GM10266 (cell line): Measurements from ENCODE around the gene KCNA10.

Experiments used
- DNase-seq: peaks from one replicate; pipeline ENCODE4 v3.0.0; 2012; ENCODE audit errors: extremely low spot score
- TF ChIP-seq, protein P1 (sequence below): IDR thresholded peaks from 2 replicates; pipeline ENCODE4 v1.5.1; 2012; ENCODE audit warnings: mild to moderate bottlenecking, low read depth; ENCODE audit not compliant: control insufficient read depth, insufficient read depth; ENCODE audit errors: missing control alignments

Gene KCNA10

GRCh38 chr1:110535985-110536384, 17.0 kb upstream of the KCNA10 start:
- no peak for DNase-seq
- TF ChIP-seq, protein P1, sequence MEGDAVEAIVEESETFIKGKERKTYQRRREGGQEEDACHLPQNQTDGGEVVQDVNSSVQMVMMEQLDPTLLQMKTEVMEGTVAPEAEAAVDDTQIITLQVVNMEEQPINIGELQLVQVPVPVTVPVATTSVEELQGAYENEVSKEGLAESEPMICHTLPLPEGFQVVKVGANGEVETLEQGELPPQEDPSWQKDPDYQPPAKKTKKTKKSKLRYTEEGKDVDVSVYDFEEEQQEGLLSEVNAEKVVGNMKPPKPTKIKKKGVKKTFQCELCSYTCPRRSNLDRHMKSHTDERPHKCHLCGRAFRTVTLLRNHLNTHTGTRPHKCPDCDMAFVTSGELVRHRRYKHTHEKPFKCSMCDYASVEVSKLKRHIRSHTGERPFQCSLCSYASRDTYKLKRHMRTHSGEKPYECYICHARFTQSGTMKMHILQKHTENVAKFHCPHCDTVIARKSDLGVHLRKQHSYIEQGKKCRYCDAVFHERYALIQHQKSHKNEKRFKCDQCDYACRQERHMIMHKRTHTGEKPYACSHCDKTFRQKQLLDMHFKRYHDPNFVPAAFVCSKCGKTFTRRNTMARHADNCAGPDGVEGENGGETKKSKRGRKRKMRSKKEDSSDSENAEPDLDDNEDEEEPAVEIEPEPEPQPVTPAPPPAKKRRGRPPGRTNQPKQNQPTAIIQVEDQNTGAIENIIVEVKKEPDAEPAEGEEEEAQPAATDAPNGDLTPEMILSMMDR, result no peak

DNA sequence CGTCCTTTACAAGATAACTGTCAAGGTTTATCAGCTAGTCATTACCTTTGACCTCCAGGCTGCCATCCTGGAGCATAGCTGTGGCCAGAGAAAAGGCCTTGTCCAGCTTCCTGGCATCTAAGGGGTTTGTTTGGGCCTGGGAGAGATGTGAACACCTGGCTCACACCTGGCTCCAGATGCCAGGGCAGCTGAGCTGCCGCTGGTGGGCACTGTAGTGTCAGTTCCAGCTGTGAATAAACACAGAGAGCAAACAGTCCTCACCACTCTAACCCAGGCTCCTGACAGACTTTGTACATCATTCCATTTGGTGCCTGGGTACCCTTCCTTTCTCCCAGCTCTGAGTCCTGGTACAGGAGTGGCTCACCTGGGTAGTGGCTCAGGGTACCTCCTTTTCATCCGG, 14.3 kb upstream of the KCNA10 start:
- DNase-seq, result no peak
- TF ChIP-seq, protein P1, result no peak

DNA sequence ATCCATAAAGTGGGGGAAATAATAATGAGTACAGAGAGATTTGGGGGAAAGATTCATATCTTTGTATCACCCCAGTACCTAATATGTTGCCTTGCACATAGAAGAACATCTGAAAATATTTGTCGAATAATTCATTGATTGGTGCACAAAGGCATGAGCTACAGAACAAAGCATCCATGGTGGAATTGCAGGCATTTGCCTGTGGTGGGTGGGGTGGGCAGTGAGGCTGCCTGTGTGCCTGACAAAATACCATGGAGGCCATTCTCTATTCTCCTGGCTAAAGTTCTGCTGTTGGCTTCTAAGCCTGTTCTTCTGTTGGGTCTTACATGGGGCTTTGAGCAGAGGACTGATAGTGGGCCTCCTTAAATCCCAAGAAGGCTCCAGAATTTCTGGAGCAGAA, 10.0 kb upstream of the KCNA10 start:
- TF ChIP-seq, protein P1, result no peak
- no peak for DNase-seq

DNA sequence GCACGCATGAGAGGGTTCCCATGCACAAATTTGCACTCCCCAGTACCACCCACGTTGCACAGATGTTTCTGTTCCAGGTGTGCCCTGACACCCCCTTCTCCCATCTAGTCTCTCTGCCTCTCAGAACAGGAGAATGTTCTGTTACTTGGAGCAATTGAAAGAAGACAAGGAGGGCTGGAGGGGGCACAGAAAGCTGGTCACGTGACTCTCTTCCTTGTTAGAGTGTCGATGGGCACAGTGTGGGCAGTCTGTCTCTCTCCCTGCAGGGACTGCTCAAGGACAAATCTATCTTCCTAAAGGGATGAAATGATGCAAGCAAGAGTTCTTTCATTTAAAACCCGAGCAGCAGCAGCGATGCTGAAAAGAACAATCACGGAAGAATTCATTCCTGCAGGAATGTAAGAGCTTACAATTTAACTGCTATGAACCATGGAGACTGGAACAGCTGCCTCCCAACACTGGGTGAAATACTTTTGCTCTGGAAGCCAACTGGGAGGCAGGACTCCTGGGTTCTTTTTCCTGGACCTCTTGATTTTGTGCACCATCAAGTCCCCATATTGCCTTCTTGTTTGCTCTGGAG, 7.3 kb upstream of the KCNA10 start:
- TF ChIP-seq, protein P1, result no peak
- DNase-seq, result no peak

- TF ChIP-seq, protein P1, result no peak
- no peak for DNase-seq
Observed at GRCh38 chr1:110525249-110525595, 6.2 kb upstream of the KCNA10 start.

GRCh38 chr1:110524311-110525248, 5.6 kb upstream of the KCNA10 start:
- TF ChIP-seq, protein P1, result peak; percentile 77
- peak; percentile 64 for DNase-seq

GRCh38 chr1:110523011-110523410, 4.0 kb upstream of the KCNA10 start:
- TF ChIP-seq, protein P1, result no peak
- no peak for DNase-seq
